HFFc6 (cell line): ENCODE results near the gene DUSP8. TPM values are rescaled to one million over a fixed set of nuclear protein-coding genes. Genes with fewer than 3 reads are reported as not detected.

Experiments
- DNase-seq: peaks from one replicate; pipeline ENCODE4 v3.0.0-alpha.2; 2018
- H3K27ac Mint-ChIP-seq: 2 replicates; pipeline ENCODE4 v1.8.0; 2020; ENCODE audit warnings: mild to moderate bottlenecking, mixed read lengths
- H3K27me3 Mint-ChIP-seq: 2 replicates; pipeline ENCODE4 v1.8.0; 2021; ENCODE audit warnings: mild to moderate bottlenecking, moderate library complexity, mixed read lengths; ENCODE audit not compliant: insufficient read depth
- H3K36me3 Mint-ChIP-seq: 2 replicates; pipeline ENCODE4 v1.8.0; 2021; ENCODE audit warnings: low read depth, mixed read lengths
- H3K4me1 Mint-ChIP-seq: 2 replicates; pipeline ENCODE4 v1.8.0; 2020; ENCODE audit warnings: low read depth, mixed read lengths
- H3K4me3 Mint-ChIP-seq: 2 replicates; pipeline ENCODE4 v1.8.0; 2020; ENCODE audit warnings: mild to moderate bottlenecking, moderate library complexity, mixed read lengths
- H3K9me3 Mint-ChIP-seq: 2 replicates; pipeline ENCODE4 v1.8.0; 2020; ENCODE audit warnings: mild to moderate bottlenecking, mixed read lengths
- total RNA-seq, 6 experiments: library from RNA; stranded (reverse); fragmentation: NEBNext Ultra II Directional; extraction: Animal tissue kit (Norgen Biotek cat#: 25700); gene quantifications; 2 replicates in 1 of 6; 3 replicates in 5 of 6; pipeline ENCODE4 v1.2.3, GENCODE V29; 2021
- TF ChIP-seq, protein P1 (sequence below): fragments of 200-600 bp; sonication (generic); IDR thresholded peaks from 2 replicates; pipeline ENCODE4 v1.5.0; 2021; ENCODE audit warnings: antibody characterized with exemption, mild to moderate bottlenecking

The DUSP8 gene
- total RNA-seq, 6 experiments from 2014 or later = 0.38 to 1.6 (median 0.81) TPM

DNA sequence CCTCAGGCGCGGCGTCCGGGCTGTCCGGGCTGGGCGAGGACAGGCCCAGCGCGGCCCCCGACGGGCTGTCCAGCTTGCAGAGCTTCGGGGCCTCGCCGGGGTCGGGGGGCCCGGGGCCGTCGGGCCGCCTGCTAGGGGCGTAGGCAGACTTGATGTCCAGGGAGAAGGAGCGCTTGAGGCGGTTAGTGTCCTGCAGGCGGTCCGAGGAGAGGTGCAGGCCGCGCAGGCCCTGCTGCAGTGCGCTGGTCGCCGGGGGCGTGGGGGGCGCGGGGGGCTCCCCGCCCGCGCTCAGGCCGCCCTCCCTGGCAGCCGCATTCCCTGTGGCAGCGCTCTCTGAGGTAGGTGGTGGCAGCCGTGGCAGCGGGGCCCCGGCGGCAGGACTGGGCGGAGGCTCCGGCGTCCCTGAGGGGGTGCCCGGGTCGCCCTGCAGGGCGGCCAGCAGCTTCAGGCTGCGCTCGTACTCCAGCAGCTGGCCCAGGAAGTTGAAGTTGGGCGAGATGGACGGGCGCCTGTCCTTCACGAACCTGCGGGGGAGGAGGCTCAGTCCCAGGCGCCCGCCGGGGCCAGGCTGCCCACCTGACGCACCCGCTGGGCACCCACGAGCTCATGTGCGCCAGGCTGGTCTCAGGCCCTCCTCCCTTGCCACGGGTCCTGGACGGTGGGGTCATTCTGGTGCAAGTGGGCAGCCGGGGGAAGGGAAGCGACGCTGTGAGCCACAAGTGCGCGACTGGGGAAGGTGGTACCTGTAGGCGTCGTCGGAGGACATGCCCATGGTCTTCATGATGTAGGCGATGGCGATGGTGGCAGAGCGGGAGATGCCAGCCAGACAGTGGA is 14.8 kb downstream of the DUSP8 start:
- no peaks in the 10 kb centered on the region for H3K36me3 Mint-ChIP-seq
- no peak overlapping the region for H3K4me3 Mint-ChIP-seq
- H3K27me3 Mint-ChIP-seq = no peaks in the 10 kb centered on the region
- no peak overlapping the region for H3K27ac Mint-ChIP-seq
- no peak for DNase-seq
- H3K9me3 Mint-ChIP-seq = no peaks in the 10 kb centered on the region
- H3K4me1 Mint-ChIP-seq = no peaks in the 10 kb centered on the region
- TF ChIP-seq, protein P1, sequence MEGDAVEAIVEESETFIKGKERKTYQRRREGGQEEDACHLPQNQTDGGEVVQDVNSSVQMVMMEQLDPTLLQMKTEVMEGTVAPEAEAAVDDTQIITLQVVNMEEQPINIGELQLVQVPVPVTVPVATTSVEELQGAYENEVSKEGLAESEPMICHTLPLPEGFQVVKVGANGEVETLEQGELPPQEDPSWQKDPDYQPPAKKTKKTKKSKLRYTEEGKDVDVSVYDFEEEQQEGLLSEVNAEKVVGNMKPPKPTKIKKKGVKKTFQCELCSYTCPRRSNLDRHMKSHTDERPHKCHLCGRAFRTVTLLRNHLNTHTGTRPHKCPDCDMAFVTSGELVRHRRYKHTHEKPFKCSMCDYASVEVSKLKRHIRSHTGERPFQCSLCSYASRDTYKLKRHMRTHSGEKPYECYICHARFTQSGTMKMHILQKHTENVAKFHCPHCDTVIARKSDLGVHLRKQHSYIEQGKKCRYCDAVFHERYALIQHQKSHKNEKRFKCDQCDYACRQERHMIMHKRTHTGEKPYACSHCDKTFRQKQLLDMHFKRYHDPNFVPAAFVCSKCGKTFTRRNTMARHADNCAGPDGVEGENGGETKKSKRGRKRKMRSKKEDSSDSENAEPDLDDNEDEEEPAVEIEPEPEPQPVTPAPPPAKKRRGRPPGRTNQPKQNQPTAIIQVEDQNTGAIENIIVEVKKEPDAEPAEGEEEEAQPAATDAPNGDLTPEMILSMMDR = no peak

DNA sequence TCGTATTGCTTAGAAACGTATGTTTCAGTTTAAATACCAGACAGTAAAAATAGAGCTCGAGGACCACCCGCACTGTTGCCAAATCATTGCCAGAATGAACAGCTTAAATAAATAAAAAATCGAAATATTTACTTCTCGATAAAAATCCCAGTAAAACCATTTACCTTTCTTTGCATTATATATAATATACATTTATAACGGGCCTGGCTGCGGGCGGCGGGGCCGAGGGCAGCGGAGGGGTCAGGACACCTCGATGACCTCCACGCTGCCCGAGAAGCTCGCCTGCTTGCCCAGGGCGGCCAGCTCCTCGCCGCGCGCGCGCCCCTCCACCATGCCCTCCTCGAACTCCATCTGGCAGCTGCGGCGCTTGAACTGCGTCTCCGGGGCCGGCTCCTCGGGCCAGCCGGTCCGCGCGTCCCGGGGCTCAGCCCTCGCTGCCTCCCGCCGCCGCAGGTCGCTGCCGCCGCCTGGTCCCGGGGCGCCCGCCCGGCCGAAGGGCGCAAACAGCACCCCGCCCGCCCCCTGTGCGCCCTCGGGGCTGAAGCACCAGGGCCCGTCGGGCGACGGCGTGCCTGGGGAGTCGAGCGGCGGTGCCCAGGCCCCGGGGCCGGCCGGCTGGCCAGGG is 15.7 kb downstream of the DUSP8 start:
- Mint-ChIP-seq H3K4me1 (no peaks in the 10 kb centered on the region), H3K27me3 (no peaks in the 10 kb centered on the region), H3K4me3 (no peak overlapping the region), H3K27ac (no peak overlapping the region), H3K9me3 (no peaks in the 10 kb centered on the region), H3K36me3 (no peaks in the 10 kb centered on the region)
- no peak for DNase-seq
- TF ChIP-seq, protein P1 = no peak

DNA sequence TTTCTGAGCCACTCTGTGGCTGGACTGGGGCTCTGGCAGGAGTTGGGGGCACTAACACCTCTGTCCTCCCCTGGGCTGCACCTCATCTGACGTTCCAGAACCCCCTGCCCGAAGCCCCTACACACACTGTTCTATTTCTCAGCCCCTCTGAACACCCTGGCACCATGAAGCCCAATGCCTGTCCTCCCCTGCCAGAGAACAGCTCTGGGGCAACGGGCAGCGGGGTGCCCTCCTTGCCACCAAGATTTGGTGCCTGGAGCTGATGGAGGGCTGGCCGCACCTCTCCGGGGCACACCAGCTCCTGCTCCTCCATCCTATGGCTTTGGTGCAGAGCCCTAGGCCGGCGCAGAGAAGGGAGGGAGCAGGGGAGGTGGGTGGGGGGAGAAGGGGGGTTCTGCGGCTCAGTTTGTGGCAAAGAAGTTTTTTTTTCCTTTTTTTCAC is 16.3 kb downstream of the DUSP8 start:
- H3K27me3 Mint-ChIP-seq = no peaks in the 10 kb centered on the region
- DNase-seq = no peak
- no peaks in the 10 kb centered on the region for H3K36me3 Mint-ChIP-seq
- TF ChIP-seq, protein P1 = no peak
- no peaks in the 10 kb centered on the region for H3K4me1 Mint-ChIP-seq
- no peaks in the 10 kb centered on the region for H3K9me3 Mint-ChIP-seq
- no peak overlapping the region for H3K27ac Mint-ChIP-seq
- H3K4me3 Mint-ChIP-seq = no peak overlapping the region

DNA sequence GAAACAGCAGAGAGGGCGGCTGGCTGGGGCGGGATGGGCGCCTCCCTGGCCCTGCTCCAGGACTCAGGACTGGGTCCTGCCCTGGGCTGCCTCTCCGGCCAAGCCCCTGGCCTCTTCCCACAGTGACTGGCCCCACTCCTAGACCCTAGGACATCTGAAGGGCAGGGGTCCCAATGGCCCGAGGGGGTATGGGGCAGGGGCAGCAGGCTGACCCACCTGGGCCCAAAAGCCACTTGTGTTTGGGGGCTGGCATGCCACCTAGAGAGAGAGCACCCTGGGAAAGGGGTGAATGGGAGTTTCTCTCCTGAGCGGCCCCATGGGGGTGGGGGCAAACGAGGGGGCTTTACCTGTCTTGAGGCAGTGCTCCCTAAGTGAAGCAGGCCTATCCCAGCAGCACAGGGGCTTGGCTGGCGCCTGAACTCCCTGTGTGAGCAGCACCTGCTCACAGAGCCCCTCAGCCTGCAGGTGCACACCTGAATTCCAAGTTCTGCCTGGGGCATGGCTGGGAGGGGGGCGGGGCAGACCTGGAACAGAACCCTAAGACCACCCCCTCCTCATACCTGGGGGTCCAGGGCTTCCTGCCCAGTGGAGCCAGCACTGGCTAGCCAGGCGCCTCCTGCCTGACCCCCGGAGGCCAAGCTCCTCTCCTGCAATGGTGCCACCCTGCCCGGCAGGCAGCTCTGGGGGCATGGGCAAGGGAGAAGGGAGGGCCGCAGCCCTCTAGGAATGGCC is 16.9 kb downstream of the DUSP8 start:
- Mint-ChIP-seq H3K9me3 (no peaks in the 10 kb centered on the region), H3K4me1 (no peaks in the 10 kb centered on the region), H3K4me3 (no peak overlapping the region), H3K27ac (no peak overlapping the region), H3K36me3 (no peaks in the 10 kb centered on the region), H3K27me3 (no peaks in the 10 kb centered on the region)
- TF ChIP-seq, protein P1 = no peak
- no peak for DNase-seq

DNA sequence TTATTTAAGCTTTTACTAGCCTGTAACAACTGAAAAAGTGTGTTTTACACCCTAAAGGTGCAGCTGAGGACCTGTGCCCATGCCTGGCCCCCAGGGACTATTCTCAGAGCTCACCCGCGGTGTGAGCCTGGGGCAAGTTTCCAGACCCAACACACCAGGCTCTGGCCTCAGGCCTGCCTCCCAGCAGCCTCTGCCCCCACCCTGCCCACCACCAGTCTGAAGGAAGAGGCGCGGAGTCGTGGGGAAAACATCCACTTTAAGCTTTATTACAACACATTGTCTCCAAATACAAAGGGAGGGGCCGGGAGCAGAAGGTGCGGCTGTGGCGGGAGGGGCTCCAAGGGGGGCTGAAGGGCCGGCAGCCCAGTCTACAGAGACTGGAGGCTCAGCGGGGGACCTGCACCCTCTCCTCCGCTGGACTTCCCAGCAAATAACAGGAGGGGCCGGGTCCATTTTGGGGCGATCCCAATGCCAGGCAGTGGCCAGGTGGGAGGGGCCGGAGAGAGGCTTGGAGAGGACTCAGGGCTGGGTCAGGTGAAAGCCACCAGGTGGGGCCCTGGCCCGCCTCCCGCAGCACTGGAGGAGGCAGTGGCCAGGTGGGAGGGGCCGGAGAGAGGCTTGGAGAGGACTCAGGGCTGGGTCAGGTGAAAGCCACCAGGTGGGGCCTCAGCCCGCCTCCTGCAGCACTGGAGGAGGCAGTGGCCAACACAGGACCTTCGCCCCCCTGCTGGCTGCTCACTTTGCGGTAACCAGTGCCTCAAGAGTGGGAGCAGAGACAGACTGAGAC is 18.1 kb downstream of the DUSP8 start:
- Mint-ChIP-seq H3K4me1 (no peaks in the 10 kb centered on the region), H3K27ac (no peak overlapping the region), H3K9me3 (no peaks in the 10 kb centered on the region), H3K4me3 (no peak overlapping the region), H3K36me3 (no peaks in the 10 kb centered on the region), H3K27me3 (peaks cover 2% of the 10 kb centered on the region)
- DNase-seq = no peak
- TF ChIP-seq, protein P1 = 0 out of 2 replicates have a peak, but pooled peaks have one; percentile 14
